ENCODE results near the gene DCDC2C. TPM values are rescaled to one million over a fixed set of nuclear protein-coding genes. Genes with fewer than 3 reads are reported as not detected.

The DCDC2C gene
- total RNA-seq, 1 experiment from 2014 or later = not detected

GRCh38 chr2:3849213-3849612 lies 145.8 kb downstream of the DCDC2C start:
- Histone ChIP-seq H3K9me3 (0 out of 2 replicates have a peak, but pooled peaks cover 7% of the 10 kb centered on the region), H3K36me3 (ENCODE audit: control insufficient read depth, insufficient read depth, low read length) (no peaks in the 10 kb centered on the region), H3K4me1 (peaks cover 12% of the 10 kb centered on the region), H3K27me3 (replicated peaks; ENCODE audit: control insufficient read depth, insufficient read depth, low read length) (no peaks in the 10 kb centered on the region), H3K4me3 (ENCODE audit: low read depth, low read length) (no peak overlapping the region)
- ChIA-PET POLR2A (no interaction called here), CTCF (no interaction called here)
- TF ChIP-seq CTCF (IDR thresholded peaks at IDR 0.05; ENCODE audit: insufficient read depth in 1 of 2, low read depth in 1 of 2, low read length in 1 of 2, severe bottlenecking in 1 of 2, unreplicated experiment in 1 of 2) = no peak
- no peaks in the 10 kb centered on the region for H3K36me3 Mint-ChIP-seq (ENCODE audit: insufficient read depth, unreplicated experiment)
- no peak overlapping the region for H3K4me3 Mint-ChIP-seq (ENCODE audit: unreplicated experiment)
- no TSS peak for BruUV-seq (replicated peaks)
- no peak overlapping the region for H3K27ac Mint-ChIP-seq (ENCODE audit: unreplicated experiment)
- DNase-seq = no peak
- peaks cover 7% of the 10 kb centered on the region for H3K4me1 Mint-ChIP-seq (ENCODE audit: low read depth, unreplicated experiment)
- peaks cover 36% of the 10 kb centered on the region for H3K9me3 Mint-ChIP-seq (ENCODE audit: unreplicated experiment)
- intact Hi-C loops (cut with micrococcal nuclease; ENCODE audit: unreplicated experiment) = no loop called here
- no peaks in the 10 kb centered on the region for H3K27me3 Mint-ChIP-seq (ENCODE audit: insufficient read depth, unreplicated experiment)

- POLR2A ChIA-PET = no interaction called here
- intact Hi-C loops (cut with micrococcal nuclease; ENCODE audit: unreplicated experiment) = no loop called here
- Histone ChIP-seq H3K9me3 (no peaks in the 10 kb centered on the region), H3K4me1 (no peaks in the 10 kb centered on the region), H3K27me3 (replicated peaks; ENCODE audit: control insufficient read depth, insufficient read depth, low read length) (no peaks in the 10 kb centered on the region), H3K4me3 (ENCODE audit: low read depth, low read length) (no peak overlapping the region), H3K36me3 (ENCODE audit: control insufficient read depth, insufficient read depth, low read length) (no peaks in the 10 kb centered on the region)
- CTCF ChIA-PET = no interaction called here
- no peaks in the 10 kb centered on the region for H3K27me3 Mint-ChIP-seq (ENCODE audit: insufficient read depth, unreplicated experiment)
- no peak overlapping the region for H3K4me3 Mint-ChIP-seq (ENCODE audit: unreplicated experiment)
- H3K27ac Mint-ChIP-seq (ENCODE audit: unreplicated experiment) = no peak overlapping the region
- H3K4me1 Mint-ChIP-seq (ENCODE audit: low read depth, unreplicated experiment) = no peaks in the 10 kb centered on the region
- no TSS peak for BruUV-seq (replicated peaks)
- H3K36me3 Mint-ChIP-seq (ENCODE audit: insufficient read depth, unreplicated experiment) = no peaks in the 10 kb centered on the region
- peaks cover 10% of the 10 kb centered on the region for H3K9me3 Mint-ChIP-seq (ENCODE audit: unreplicated experiment)
- no peak for DNase-seq
- TF ChIP-seq CTCF (IDR thresholded peaks at IDR 0.05; ENCODE audit: insufficient read depth in 1 of 2, low read depth in 1 of 2, low read length in 1 of 2, severe bottlenecking in 1 of 2, unreplicated experiment in 1 of 2) = no peak
Measured at GRCh38 chr2:3857576-3857975, 154.2 kb downstream of the DCDC2C start.

GRCh38 chr2:3864943-3865865 lies 161.8 kb downstream of the DCDC2C start:
- intact Hi-C loops (cut with micrococcal nuclease; ENCODE audit: unreplicated experiment) = no loop called here
- H3K27ac Mint-ChIP-seq (ENCODE audit: unreplicated experiment) = no peak overlapping the region
- BruUV-seq (replicated peaks) = no TSS peak
- H3K9me3 Mint-ChIP-seq (ENCODE audit: unreplicated experiment) = no peaks in the 10 kb centered on the region
- H3K27me3 Mint-ChIP-seq (ENCODE audit: insufficient read depth, unreplicated experiment) = no peaks in the 10 kb centered on the region
- ChIA-PET CTCF (no interaction called here), POLR2A (no interaction called here)
- H3K9me3 ChIP-seq = no peaks in the 10 kb centered on the region
- H3K36me3 ChIP-seq (ENCODE audit: control insufficient read depth, insufficient read depth, low read length) = no peaks in the 10 kb centered on the region
- no peaks in the 10 kb centered on the region for H3K4me1 ChIP-seq
- no peaks in the 10 kb centered on the region for H3K4me1 Mint-ChIP-seq (ENCODE audit: low read depth, unreplicated experiment)
- no peak for TF ChIP-seq CTCF (IDR thresholded peaks at IDR 0.05; ENCODE audit: insufficient read depth in 1 of 2, low read depth in 1 of 2, low read length in 1 of 2, severe bottlenecking in 1 of 2, unreplicated experiment in 1 of 2)
- no peak overlapping the region for H3K4me3 Mint-ChIP-seq (ENCODE audit: unreplicated experiment)
- H3K4me3 ChIP-seq (ENCODE audit: low read depth, low read length) = no peak overlapping the region
- DNase-seq = no peak
- no peaks in the 10 kb centered on the region for H3K36me3 Mint-ChIP-seq (ENCODE audit: insufficient read depth, unreplicated experiment)
- H3K27me3 ChIP-seq (replicated peaks; ENCODE audit: control insufficient read depth, insufficient read depth, low read length) = no peaks in the 10 kb centered on the region
